ENCODE data around the gene KCNH2.
"Not testable (repeated sequence)": the region's sequence is repeated elsewhere in the genome, so short reads cannot be mapped to it uniquely, and the experiment has no call there.

KCNH2 gene

DNA sequence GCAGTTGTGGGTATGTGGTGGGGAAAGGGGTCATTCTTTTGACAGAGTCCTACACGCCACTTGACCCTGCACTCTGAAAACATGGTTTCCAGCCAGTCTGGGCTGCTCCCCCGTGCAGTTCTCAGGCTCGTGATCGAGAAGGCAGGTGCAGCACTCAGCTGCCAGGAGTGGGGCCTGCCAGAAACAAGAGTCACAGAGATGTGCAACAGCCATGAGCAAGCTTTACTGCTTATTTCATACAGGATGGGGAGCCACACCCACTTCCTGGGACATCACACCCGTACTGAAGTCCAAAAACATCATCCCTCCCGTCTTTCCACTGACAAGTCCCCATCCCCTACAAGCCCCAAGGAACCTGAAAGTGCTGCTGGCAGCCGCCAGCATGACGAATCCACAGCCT is 36.8 kb upstream of the KCNH2 start:
- TF ChIP-seq, protein P1, sequence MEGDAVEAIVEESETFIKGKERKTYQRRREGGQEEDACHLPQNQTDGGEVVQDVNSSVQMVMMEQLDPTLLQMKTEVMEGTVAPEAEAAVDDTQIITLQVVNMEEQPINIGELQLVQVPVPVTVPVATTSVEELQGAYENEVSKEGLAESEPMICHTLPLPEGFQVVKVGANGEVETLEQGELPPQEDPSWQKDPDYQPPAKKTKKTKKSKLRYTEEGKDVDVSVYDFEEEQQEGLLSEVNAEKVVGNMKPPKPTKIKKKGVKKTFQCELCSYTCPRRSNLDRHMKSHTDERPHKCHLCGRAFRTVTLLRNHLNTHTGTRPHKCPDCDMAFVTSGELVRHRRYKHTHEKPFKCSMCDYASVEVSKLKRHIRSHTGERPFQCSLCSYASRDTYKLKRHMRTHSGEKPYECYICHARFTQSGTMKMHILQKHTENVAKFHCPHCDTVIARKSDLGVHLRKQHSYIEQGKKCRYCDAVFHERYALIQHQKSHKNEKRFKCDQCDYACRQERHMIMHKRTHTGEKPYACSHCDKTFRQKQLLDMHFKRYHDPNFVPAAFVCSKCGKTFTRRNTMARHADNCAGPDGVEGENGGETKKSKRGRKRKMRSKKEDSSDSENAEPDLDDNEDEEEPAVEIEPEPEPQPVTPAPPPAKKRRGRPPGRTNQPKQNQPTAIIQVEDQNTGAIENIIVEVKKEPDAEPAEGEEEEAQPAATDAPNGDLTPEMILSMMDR (IDR thresholded peaks at IDR 0.05; ENCODE audit: insufficient read depth, low read depth, low read length, missing control alignments), result no peak
- peak; percentile 26 for DNase-seq (ENCODE audit: low read depth)
- H3K4me3 ChIP-seq (ENCODE audit: low read depth, low read length), result no peak overlapping the region

DNA sequence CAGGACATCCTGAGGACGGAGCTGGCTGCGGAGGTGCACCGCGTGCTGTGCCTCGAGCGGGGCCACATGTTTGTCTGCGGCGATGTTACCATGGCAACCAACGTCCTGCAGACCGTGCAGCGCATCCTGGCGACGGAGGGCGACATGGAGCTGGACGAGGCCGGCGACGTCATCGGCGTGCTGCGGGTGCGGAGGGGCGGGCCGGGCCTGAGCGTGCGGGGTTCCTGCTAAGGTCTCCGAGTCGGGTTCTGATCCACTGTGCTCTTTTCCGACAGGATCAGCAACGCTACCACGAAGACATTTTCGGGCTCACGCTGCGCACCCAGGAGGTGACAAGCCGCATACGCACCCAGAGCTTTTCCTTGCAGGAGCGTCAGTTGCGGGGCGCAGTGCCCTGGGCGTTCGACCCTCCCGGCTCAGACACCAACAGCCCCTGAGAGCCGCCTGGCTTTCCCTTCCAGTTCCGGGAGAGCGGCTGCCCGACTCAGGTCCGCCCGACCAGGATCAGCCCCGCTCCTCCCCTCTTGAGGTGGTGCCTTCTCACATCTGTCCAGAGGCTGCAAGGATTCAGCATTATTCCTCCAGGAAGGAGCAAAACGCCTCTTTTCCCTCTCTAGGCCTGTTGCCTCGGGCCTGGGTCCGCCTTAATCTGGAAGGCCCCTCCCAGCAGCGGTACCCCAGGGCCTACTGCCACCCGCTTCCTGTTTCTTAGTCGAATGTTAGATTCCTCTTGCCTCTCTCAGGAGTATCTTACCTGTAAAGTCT is 35.8 kb upstream of the KCNH2 start:
- H3K4me3 ChIP-seq (ENCODE audit: low read depth, low read length), result peak overlapping the region; percentile 12
- TF ChIP-seq, protein P1 (IDR thresholded peaks at IDR 0.05; ENCODE audit: insufficient read depth, low read depth, low read length, missing control alignments), result no peak
- peak; percentile 84 for DNase-seq (ENCODE audit: low read depth)

DNA sequence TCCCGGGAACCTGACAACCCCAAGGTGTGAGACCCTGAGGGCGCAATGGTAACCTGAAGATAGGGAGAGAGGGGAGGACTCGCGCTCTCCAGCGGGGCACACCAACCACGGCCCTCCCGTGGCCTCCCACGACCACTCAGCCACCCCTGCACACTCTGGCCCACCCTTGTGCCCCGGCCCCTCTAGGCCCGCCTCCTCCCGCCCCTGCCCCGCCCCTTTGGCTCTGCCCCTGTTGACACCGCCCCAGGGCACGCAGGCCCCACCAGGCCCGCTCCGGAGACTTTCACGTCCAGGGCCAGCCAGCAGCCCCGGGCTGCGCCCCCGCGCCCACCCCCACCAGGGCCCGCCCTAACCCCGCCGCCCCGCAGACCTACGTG is 35.2 kb upstream of the KCNH2 start:
- TF ChIP-seq, protein P1 (IDR thresholded peaks at IDR 0.05; ENCODE audit: insufficient read depth, low read depth, low read length, missing control alignments), result no peak
- H3K4me3 ChIP-seq (ENCODE audit: low read depth, low read length), result no peak overlapping the region
- DNase-seq (ENCODE audit: low read depth), result no peak

DNA sequence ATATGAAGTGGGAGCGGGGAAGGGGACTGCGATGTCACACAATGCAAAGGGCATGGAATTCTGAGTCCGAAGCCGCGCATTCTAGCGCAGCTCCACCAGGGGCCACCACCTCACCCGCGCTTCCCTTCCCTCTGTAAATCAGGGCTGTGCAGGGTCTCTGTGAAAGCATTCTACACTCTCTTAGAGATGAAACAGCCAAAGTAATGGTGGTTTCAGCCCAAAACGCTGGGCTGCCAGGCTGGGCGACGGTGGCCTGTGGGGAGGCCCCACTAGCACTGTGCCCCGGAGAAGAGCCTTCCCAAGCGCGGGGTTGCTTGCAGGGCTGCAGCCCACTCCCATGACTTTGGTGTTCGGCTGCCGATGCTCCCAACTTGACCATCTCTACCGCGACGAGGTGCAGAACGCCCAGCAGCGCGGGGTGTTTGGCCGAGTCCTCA is 34.8 kb upstream of the KCNH2 start:
- no peak overlapping the region for H3K4me3 ChIP-seq (ENCODE audit: low read depth, low read length)

DNA sequence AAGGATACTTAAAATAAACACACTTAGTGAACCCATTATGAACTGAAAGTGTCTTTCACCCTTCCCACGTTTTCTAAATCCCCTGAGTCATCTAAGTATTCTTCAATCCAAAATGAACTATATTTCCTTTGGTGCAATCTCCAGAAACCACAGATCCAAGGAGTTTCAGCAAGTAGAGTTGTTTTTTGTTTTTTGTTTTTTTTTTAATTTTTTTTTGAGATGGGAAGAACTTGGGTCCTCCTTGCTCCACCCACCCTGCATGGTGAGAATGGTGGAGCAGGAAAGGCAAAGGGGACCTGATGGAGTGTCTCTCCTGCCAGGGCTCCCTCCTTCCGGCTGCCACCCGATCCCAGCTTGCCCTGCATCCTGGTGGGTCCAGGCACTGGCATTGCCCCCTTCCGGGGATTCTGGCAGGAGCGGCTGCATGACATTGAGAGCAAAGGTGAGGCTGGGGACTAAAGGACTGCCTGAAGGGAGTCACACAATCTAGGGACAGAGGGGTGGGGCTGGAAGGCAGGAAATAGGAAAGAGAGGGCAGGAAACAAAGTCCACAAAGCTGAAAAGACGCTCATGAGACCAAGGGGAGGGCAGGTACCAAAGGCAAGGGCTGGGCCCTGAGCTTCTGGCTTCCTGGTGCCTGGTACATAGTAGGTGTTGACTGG is 34.0 kb upstream of the KCNH2 start:
- no peak for DNase-seq (ENCODE audit: low read depth)
- H3K4me3 ChIP-seq (ENCODE audit: low read depth, low read length), result no peak overlapping the region
- TF ChIP-seq, protein P1 (IDR thresholded peaks at IDR 0.05; ENCODE audit: insufficient read depth, low read depth, low read length, missing control alignments), result no peak

More for the DNA sequence above, 34.8 kb upstream of the KCNH2 start:
- TF ChIP-seq, protein P1 (IDR thresholded peaks at IDR 0.05; ENCODE audit: insufficient read depth, low read depth, low read length, missing control alignments), result peak; percentile 35
- no peak for DNase-seq (ENCODE audit: low read depth)

DNA sequence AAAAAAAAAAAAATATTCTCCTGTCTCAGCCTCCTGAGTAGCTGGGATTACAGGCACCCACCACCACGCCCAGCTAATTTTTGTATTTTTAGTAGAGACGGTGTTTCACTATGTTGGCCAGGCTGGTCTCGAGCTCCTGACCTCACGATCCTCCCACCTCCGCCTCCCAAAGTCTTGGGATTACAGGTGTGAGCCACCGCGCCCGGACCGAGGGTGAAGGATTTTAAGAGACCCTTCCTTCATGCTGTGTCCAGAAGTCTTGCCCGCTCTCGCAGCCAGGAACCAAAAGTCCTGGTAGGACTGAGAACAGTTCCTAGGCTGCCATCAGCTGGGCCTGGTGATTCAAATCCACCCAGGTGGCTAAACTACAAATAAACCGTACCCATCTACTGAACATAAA is 33.5 kb upstream of the KCNH2 start:
- not testable (repeated sequence) for H3K4me3 ChIP-seq (ENCODE audit: low read depth, low read length); DNase-seq (ENCODE audit: low read depth)

DNA sequence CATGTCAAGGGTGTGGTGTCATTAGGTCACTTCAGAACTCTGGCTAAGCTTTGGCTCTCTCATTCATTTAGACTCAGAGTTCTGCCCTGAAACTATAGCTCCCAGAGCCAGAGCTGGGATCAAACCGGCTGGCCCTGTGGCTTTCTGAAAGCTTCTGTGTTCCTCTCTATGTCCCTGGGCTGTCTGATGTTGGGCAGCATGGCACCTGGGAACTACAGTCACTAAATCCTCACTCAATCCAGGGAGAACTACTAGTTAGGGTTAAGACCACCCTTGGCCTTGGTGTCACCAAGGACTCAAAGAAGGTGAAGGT is 32.9 kb upstream of the KCNH2 start:
- no peak overlapping the region for H3K4me3 ChIP-seq (ENCODE audit: low read depth, low read length)
- no peak for DNase-seq (ENCODE audit: low read depth)
- TF ChIP-seq, protein P1 (IDR thresholded peaks at IDR 0.05; ENCODE audit: insufficient read depth, low read depth, low read length, missing control alignments), result no peak

Data from GM12865 (cell line).